Ascending aorta (tissue), 2 donors: ENCODE measurements around the gene ABHD5. TPM values are rescaled to one million over a fixed set of nuclear protein-coding genes. Genes with fewer than 3 reads are reported as not detected.

Source experiments
- DNase-seq, 2 donors: peaks; one replicate each; pipeline ENCODE4 v3.0.0-alpha.2; 2019; ENCODE audit warnings: low spot score in 2 of 2
- H3K27ac ChIP-seq, 2 donors: fragments of 200-600 bp; sonication (generic); one replicate each; pipeline ENCODE4 v1.5.1; 2016 to 2017; ENCODE audit warnings: mild to moderate bottlenecking in 1 of 2
- H3K27me3 ChIP-seq: fragments of 200-600 bp; sonication (generic); one replicate; pipeline ENCODE4 v1.5.1; 2017
- H3K36me3 ChIP-seq, 2 donors: fragments of 200-600 bp; sonication (generic); one replicate each; pipeline ENCODE4 v1.5.1; 2016
- H3K4me1 ChIP-seq, 2 donors: fragments of 200-600 bp; sonication (generic); one replicate each; pipeline ENCODE4 v1.5.1; 2016 to 2017; ENCODE audit warnings: mild to moderate bottlenecking in 1 of 2
- H3K4me3 ChIP-seq, 2 donors: fragments of 200-600 bp; sonication (generic); one replicate each; pipeline ENCODE4 v1.5.1; 2016 to 2017; ENCODE audit warnings: mild to moderate bottlenecking in 1 of 2
- H3K9me3 ChIP-seq, 2 donors: fragments of 200-600 bp; sonication (generic); one replicate each; pipeline ENCODE4 v1.5.1; 2016
- intact Hi-C: fragments of 100-400 bp; cut with DNase I; formaldehyde crosslinking; loops from one replicate; pipeline ENCODE4 v1.15.1; 2023
- total RNA-seq: library from RNA; depleted of rRNA; stranded (reverse); fragments of >200 nt; gene quantifications from one replicate; pipeline ENCODE4 v1.1.0, GENCODE V29; 2016
- TF ChIP-seq, protein P1 (sequence below), 3 experiments: fragments of 200-600 bp in 2 of 3; fragments of 450-650 bp in 1 of 3; sonication (generic) in 2 of 3; IDR thresholded peaks; one replicate each; pipeline ENCODE4 v1.5.1; 2016 to 2019; ENCODE audit warnings: antibody characterized with exemption in 3 of 3, mild to moderate bottlenecking in 1 of 3, moderate library complexity in 1 of 3

The ABHD5 gene
- total RNA-seq, 1 donor from 2014 or later = 5.3 TPM

DNA sequence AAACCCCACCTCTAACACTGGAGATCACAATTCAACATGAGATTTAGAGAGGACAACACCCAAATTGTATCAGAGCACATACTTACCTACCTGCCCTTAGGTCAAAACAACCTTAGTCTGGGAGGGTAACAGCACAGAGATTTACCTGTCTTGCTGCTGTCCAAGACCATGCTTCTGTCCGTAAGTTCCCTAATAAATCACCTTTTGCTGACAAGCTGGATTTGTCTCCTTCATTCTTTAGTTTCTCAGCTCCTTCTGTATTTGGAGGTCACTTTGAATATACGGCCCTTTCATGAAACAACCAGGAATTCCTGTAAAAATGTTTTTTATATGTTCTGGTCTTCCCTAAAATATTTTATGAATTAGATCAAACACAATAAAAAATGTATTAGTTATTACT lies 1.6 kb upstream of the ABHD5 start:
- intact Hi-C loops = no loop called here
- peaks cover 0 to 11% of the 10 kb centered on the region in 2 donors for H3K4me1 ChIP-seq
- no peak overlapping the region for H3K4me3 ChIP-seq
- TF ChIP-seq, protein P1, sequence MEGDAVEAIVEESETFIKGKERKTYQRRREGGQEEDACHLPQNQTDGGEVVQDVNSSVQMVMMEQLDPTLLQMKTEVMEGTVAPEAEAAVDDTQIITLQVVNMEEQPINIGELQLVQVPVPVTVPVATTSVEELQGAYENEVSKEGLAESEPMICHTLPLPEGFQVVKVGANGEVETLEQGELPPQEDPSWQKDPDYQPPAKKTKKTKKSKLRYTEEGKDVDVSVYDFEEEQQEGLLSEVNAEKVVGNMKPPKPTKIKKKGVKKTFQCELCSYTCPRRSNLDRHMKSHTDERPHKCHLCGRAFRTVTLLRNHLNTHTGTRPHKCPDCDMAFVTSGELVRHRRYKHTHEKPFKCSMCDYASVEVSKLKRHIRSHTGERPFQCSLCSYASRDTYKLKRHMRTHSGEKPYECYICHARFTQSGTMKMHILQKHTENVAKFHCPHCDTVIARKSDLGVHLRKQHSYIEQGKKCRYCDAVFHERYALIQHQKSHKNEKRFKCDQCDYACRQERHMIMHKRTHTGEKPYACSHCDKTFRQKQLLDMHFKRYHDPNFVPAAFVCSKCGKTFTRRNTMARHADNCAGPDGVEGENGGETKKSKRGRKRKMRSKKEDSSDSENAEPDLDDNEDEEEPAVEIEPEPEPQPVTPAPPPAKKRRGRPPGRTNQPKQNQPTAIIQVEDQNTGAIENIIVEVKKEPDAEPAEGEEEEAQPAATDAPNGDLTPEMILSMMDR (IDR thresholded peaks at IDR 0.05) = no peak
- DNase-seq = no peak
- H3K9me3 ChIP-seq = no peaks in the 10 kb centered on the region
- H3K27ac ChIP-seq = no peak overlapping the region
- H3K36me3 ChIP-seq = no peaks in the 10 kb centered on the region
- H3K27me3 ChIP-seq = no peaks in the 10 kb centered on the region

- TF ChIP-seq, protein P1 (IDR thresholded peaks at IDR 0.05) = no peak
- no peaks in the 10 kb centered on the region for H3K9me3 ChIP-seq
- H3K27ac ChIP-seq = peak overlapping the region in 1 of 2 donors; percentile 89
- no peaks in the 10 kb centered on the region for H3K27me3 ChIP-seq
- H3K4me1 ChIP-seq = peaks cover 0 to 11% of the 10 kb centered on the region in 2 donors
- peak overlapping the region; percentile 81 to 96 for H3K4me3 ChIP-seq
- intact Hi-C loops = loop anchor here (1.0 to 10.0 kb wide), 4 partner anchors 33 to 145 kb away; partner anchors contain the start of gene ANO10
- H3K36me3 ChIP-seq = no peaks in the 10 kb centered on the region
- no peak for DNase-seq
Measured at GRCh38 chr3:43689766-43690399, 855 bp upstream of the ABHD5 start.

- no peaks in the 10 kb centered on the region for H3K27me3 ChIP-seq
- peaks cover 0 to 11% of the 10 kb centered on the region in 2 donors for H3K4me1 ChIP-seq
- H3K9me3 ChIP-seq = no peaks in the 10 kb centered on the region
- H3K4me3 ChIP-seq = peak overlapping the region; percentile 81 to 96
- peak; percentile 19 to 85 for DNase-seq
- TF ChIP-seq, protein P1 (IDR thresholded peaks at IDR 0.05) = no peak
- peak overlapping the region; percentile 89 to 94 for H3K27ac ChIP-seq
- intact Hi-C loops = loop anchor here (1.0 to 10.0 kb wide), 4 partner anchors 31 to 147 kb away; no protein-coding TSS in a partner anchor
- no peaks in the 10 kb centered on the region for H3K36me3 ChIP-seq
Measured at GRCh38 chr3:43691120-43691995, 620 bp downstream of the ABHD5 start.

GRCh38 chr3:43692085-43692855 lies 1.5 kb downstream of the ABHD5 start:
- TF ChIP-seq, protein P1 (IDR thresholded peaks at IDR 0.05) = no peak
- no peaks in the 10 kb centered on the region for H3K36me3 ChIP-seq
- no peaks in the 10 kb centered on the region for H3K9me3 ChIP-seq
- H3K27me3 ChIP-seq = no peaks in the 10 kb centered on the region
- intact Hi-C loops = loop anchor here (10.0 kb wide), 1 partner anchor 147 kb away; no protein-coding TSS in a partner anchor
- no peak overlapping the region for H3K27ac ChIP-seq
- no peak for DNase-seq
- peaks cover 0 to 11% of the 10 kb centered on the region in 2 donors for H3K4me1 ChIP-seq
- peak overlapping the region; percentile 81 to 96 for H3K4me3 ChIP-seq

DNA sequence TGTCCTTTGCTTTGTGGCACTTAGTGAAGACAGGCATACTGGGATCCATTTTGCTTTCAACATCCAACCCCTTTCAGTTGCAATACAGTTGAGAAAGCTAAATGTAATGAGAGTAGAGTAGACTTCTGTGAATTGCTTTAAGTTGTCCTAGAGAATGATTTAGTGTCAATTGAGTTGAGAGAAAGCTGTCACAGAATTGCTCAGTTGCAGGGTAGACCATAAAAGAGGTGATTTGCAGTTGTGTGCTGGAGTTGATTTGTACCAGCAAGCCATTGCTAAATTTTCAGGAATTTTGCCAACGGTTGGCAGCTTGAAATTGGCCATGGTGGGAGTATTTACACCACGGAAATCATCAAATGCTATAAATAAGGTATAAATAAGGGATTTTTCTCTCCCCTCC lies 2.2 kb downstream of the ABHD5 start:
- intact Hi-C loops = loop anchor here (10.0 kb wide), 1 partner anchor 148 kb away; no protein-coding TSS in a partner anchor
- Histone ChIP-seq H3K36me3 (no peaks in the 10 kb centered on the region), H3K9me3 (no peaks in the 10 kb centered on the region), H3K4me1 (peaks cover 0 to 11% of the 10 kb centered on the region in 2 donors), H3K4me3 (no peak overlapping the region), H3K27me3 (no peaks in the 10 kb centered on the region), H3K27ac (no peak overlapping the region)
- DNase-seq = no peak
- TF ChIP-seq, protein P1 (IDR thresholded peaks at IDR 0.05) = no peak
